VCaP (cell line): ENCODE data around the gene ASPHD1.
"Not testable (repeated sequence)": the region's sequence is repeated elsewhere in the genome, so short reads cannot be mapped to it uniquely, and the experiment has no call there.

ENCODE experiments used
- H3K27ac ChIP-seq: fragments of 450-650 bp; 2 replicates; pipeline ENCODE4 v1.5.1; 2017
- CTCF ChIP-seq: fragments of 450-650 bp; conservative IDR thresholded peaks from 2 replicates; pipeline ENCODE4 v1.5.1; 2017; ENCODE audit warnings: mild to moderate bottlenecking, moderate library complexity

ASPHD1 gene

GRCh38 chr16:29904947-29905346 lies 4.7 kb downstream of the ASPHD1 start:
- no peak for TF ChIP-seq CTCF
- no peak overlapping the region for H3K27ac ChIP-seq

GRCh38 chr16:29905668-29906067 lies 5.4 kb downstream of the ASPHD1 start:
- no peak overlapping the region for H3K27ac ChIP-seq
- TF ChIP-seq CTCF: no peak

GRCh38 chr16:29906520-29907244 lies 6.4 kb downstream of the ASPHD1 start:
- TF ChIP-seq CTCF: no peak
- no peak overlapping the region for H3K27ac ChIP-seq

- no peak for TF ChIP-seq CTCF
These were observed 7.7 kb downstream of the ASPHD1 start for GRCh38 chr16:29907973-29908372.

GRCh38 chr16:29908719-29909220 lies 8.5 kb downstream of the ASPHD1 start:
- no peak for TF ChIP-seq CTCF
- H3K27ac ChIP-seq: no peak overlapping the region

More at GRCh38 chr16:29907973-29908372, 7.7 kb downstream of the ASPHD1 start:
- H3K27ac ChIP-seq: no peak overlapping the region

GRCh38 chr16:29909391-29909790 lies 9.1 kb downstream of the ASPHD1 start:
- TF ChIP-seq CTCF: no peak
- no peak overlapping the region for H3K27ac ChIP-seq

- H3K27ac ChIP-seq: not testable (repeated sequence)
These were observed 9.6 kb downstream of the ASPHD1 start for GRCh38 chr16:29909851-29910250.
